Vagina (tissue), 2 donors: ENCODE results near the gene WWTR1. TPM values are rescaled to one million over a fixed set of nuclear protein-coding genes. Genes with fewer than 3 reads are reported as not detected.
A peak's percentile ranks its signal among the peaks of the same experiment; 100 is the strongest.

ENCODE experiments used
- DNase-seq, 2 donors: peaks; one replicate each; pipeline ENCODE4 v3.0.0-alpha.2; 2017; ENCODE audit errors: extremely low spot score in 2 of 2
- H3K27ac ChIP-seq: fragments of 200-600 bp; sonication (generic); one replicate; pipeline ENCODE4 v1.5.1; 2019
- H3K27me3 ChIP-seq: fragments of 200-600 bp; sonication (generic); one replicate; pipeline ENCODE4 v1.5.1; 2019
- H3K36me3 ChIP-seq, 2 donors: fragments of 200-600 bp; sonication (generic); one replicate each; pipeline ENCODE4 v1.5.1; 2017 to 2019
- H3K4me1 ChIP-seq: fragments of 200-600 bp; sonication (generic); one replicate; pipeline ENCODE4 v1.5.1; 2019
- H3K4me3 ChIP-seq, 2 donors: fragments of 200-600 bp; sonication (generic); 1 replicate in 1 of 2; 2 replicates in 1 of 2; pipeline ENCODE4 v1.5.1; 2016 to 2019
- H3K9me3 ChIP-seq: fragments of 200-600 bp; sonication (generic); one replicate; pipeline ENCODE4 v1.5.1; 2019
- CTCF ChIP-seq, 3 experiments: fragments of 450-650 bp in 2 of 3; fragments of 200-600 bp in 1 of 3; sonication (generic) in 1 of 3; IDR thresholded peaks; one replicate each; pipeline ENCODE4 v1.5.1; 2017 to 2019; ENCODE audit warnings: antibody characterized with exemption in 3 of 3, mild to moderate bottlenecking in 2 of 3, moderate library complexity in 2 of 3
- POLR2A ChIP-seq, 2 donors: fragments of 450-650 bp; IDR thresholded peaks; one replicate each; pipeline ENCODE4 v1.6.1; 2017; ENCODE audit warnings: antibody characterized with exemption in 2 of 2, mild to moderate bottlenecking in 2 of 2, moderate library complexity in 2 of 2
- POLR2AphosphoS5 ChIP-seq, 2 donors: sonication (generic); formaldehyde crosslinking; IDR thresholded peaks; one replicate each; pipeline ENCODE4 v1.9.0; 2017; ENCODE audit warnings: antibody characterized with exemption in 2 of 2, mild to moderate bottlenecking in 2 of 2, low read depth in 1 of 2; ENCODE audit not compliant: insufficient read depth in 1 of 2
- intact Hi-C: fragments of 100-400 bp; cut with DNase I; formaldehyde crosslinking; loops from one replicate; pipeline ENCODE4 v1.15.1; 2023
- total RNA-seq: library from RNA; depleted of rRNA; stranded (reverse); fragments of >200 nt; gene quantifications from one replicate; pipeline ENCODE4 v1.2.3, GENCODE V29; 2016

The WWTR1 gene
- total RNA-seq, 1 donor from 2014 or later: 181 TPM

GRCh38 chr3:149496891-149497290 lies 160.9 kb downstream of the WWTR1 start:
- Histone ChIP-seq H3K9me3 (no peaks in the 10 kb centered on the region), H3K27ac (no peak overlapping the region), H3K4me1 (no peaks in the 10 kb centered on the region), H3K27me3 (no peaks in the 10 kb centered on the region), H3K4me3 (no peak overlapping the region), H3K36me3 (no peaks in the 10 kb centered on the region)
- DNase-seq: no peak
- intact Hi-C loops: loop anchor here (10.0 kb wide), 1 partner anchor 278 kb away; no protein-coding TSS in a partner anchor
- TF ChIP-seq CTCF (IDR thresholded peaks at IDR 0.05): no peak
- TF ChIP-seq POLR2A (IDR thresholded peaks at IDR 0.05): no peak
- TF ChIP-seq POLR2AphosphoS5 (IDR thresholded peaks at IDR 0.05; ENCODE audit: insufficient read depth in 1 of 2, low read depth in 1 of 2): no peak

- Histone ChIP-seq H3K4me1 (no peaks in the 10 kb centered on the region), H3K27me3 (no peaks in the 10 kb centered on the region), H3K27ac (no peak overlapping the region), H3K36me3 (no peaks in the 10 kb centered on the region), H3K4me3 (no peak overlapping the region), H3K9me3 (no peaks in the 10 kb centered on the region)
- intact Hi-C loops: loop anchor here (10.0 kb wide), 1 partner anchor 279 kb away; no protein-coding TSS in a partner anchor
- DNase-seq: no peak
- TF ChIP-seq POLR2AphosphoS5 (IDR thresholded peaks at IDR 0.05; ENCODE audit: insufficient read depth in 1 of 2, low read depth in 1 of 2) (no peak), POLR2A (IDR thresholded peaks at IDR 0.05) (no peak), CTCF (IDR thresholded peaks at IDR 0.05) (no peak)
Observed at GRCh38 chr3:149495581-149496125, 162.2 kb downstream of the WWTR1 start.

- Histone ChIP-seq H3K27ac (no peak overlapping the region), H3K36me3 (no peaks in the 10 kb centered on the region), H3K4me1 (no peaks in the 10 kb centered on the region), H3K4me3 (no peak overlapping the region), H3K27me3 (no peaks in the 10 kb centered on the region), H3K9me3 (no peaks in the 10 kb centered on the region)
- TF ChIP-seq CTCF (IDR thresholded peaks at IDR 0.05) (no peak), POLR2AphosphoS5 (IDR thresholded peaks at IDR 0.05; ENCODE audit: insufficient read depth in 1 of 2, low read depth in 1 of 2) (no peak), POLR2A (IDR thresholded peaks at IDR 0.05) (no peak)
- intact Hi-C loops: loop anchor here (10.0 kb wide), 1 partner anchor 280 kb away; no protein-coding TSS in a partner anchor
- DNase-seq: no peak
Observed at GRCh38 chr3:149494759-149495580, 162.9 kb downstream of the WWTR1 start.

GRCh38 chr3:149494022-149494758 lies 163.6 kb downstream of the WWTR1 start:
- intact Hi-C loops: loop anchor here (10.0 kb wide), 1 partner anchor 281 kb away; no protein-coding TSS in a partner anchor
- no peaks in the 10 kb centered on the region for H3K9me3 ChIP-seq
- H3K27me3 ChIP-seq: no peaks in the 10 kb centered on the region
- H3K4me1 ChIP-seq: no peaks in the 10 kb centered on the region
- H3K27ac ChIP-seq: no peak overlapping the region
- H3K4me3 ChIP-seq: no peak overlapping the region
- no peaks in the 10 kb centered on the region for H3K36me3 ChIP-seq
- DNase-seq: peak in 1 of 2 donors; percentile 74
- TF ChIP-seq POLR2A (IDR thresholded peaks at IDR 0.05) (no peak), CTCF (IDR thresholded peaks at IDR 0.05) (peak; percentile 28 to 79 (median 63))
